ENCODE data around the gene LGALS3BP. TPM values are rescaled to one million over a fixed set of nuclear protein-coding genes. Genes with fewer than 3 reads are reported as not detected.

LGALS3BP gene
- total RNA-seq, 2 donors from 2014 or later, result 123 to 213 TPM

DNA sequence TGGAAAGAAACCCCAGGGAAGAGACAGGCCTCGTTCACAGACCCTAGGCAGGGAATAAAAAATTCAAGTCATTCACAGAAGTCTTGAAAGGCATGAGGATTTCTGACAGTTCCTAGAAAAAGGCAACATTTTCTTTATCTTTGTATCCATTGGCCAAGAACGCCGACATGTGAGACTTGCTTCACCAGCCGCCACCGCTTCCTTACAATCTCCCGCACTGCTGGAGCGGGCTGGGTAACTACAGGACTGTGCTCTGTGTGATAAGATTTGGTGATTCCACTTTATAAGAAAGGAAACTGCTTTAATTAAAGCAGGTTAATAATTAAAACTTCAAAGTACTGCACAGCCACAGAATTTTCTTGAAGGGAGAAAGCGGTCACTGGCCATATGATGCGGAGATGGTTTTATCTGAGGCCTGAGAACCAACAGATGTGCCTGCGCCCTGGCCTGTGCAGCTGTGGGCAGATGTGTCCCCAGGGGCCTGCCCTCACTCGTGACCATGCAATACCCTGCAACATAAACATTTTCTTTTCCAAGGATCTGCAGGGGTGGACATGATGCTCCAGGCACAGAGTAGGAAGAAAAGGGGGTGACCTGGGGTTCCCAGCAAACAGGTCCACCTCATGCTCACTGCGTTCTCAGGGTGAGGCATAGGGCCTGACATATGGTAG lies 13.0 kb upstream of the LGALS3BP start:
- no peak overlapping the region for H3K4me3 ChIP-seq
- intact Hi-C loops (cut with DNase I), result no loop called here
- no peak for ATAC-seq
- peak in 1 of 4 donors; percentile 5 for DNase-seq
- 74 to 78% methylated on average over 12 of the region's 12 CpGs for WGBS, 2 donors
- no peak overlapping the region for H3K27ac ChIP-seq
- H3K4me1 ChIP-seq, result peaks cover 24% of the 10 kb centered on the region
- H3K36me3 ChIP-seq (replicated peaks in 1 of 2; ENCODE audit: insufficient read depth in 1 of 2, low read depth in 2 of 2), result peaks cover 0 to 9% of the 10 kb centered on the region in 2 donors
- no peaks in the 10 kb centered on the region for H3K9me3 ChIP-seq
- no peak for TF ChIP-seq POLR2A (IDR thresholded peaks at IDR 0.05)
- TF ChIP-seq, protein P1, sequence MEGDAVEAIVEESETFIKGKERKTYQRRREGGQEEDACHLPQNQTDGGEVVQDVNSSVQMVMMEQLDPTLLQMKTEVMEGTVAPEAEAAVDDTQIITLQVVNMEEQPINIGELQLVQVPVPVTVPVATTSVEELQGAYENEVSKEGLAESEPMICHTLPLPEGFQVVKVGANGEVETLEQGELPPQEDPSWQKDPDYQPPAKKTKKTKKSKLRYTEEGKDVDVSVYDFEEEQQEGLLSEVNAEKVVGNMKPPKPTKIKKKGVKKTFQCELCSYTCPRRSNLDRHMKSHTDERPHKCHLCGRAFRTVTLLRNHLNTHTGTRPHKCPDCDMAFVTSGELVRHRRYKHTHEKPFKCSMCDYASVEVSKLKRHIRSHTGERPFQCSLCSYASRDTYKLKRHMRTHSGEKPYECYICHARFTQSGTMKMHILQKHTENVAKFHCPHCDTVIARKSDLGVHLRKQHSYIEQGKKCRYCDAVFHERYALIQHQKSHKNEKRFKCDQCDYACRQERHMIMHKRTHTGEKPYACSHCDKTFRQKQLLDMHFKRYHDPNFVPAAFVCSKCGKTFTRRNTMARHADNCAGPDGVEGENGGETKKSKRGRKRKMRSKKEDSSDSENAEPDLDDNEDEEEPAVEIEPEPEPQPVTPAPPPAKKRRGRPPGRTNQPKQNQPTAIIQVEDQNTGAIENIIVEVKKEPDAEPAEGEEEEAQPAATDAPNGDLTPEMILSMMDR (IDR thresholded peaks at IDR 0.05), result no peak
- H3K27me3 ChIP-seq, result no peaks in the 10 kb centered on the region

DNA sequence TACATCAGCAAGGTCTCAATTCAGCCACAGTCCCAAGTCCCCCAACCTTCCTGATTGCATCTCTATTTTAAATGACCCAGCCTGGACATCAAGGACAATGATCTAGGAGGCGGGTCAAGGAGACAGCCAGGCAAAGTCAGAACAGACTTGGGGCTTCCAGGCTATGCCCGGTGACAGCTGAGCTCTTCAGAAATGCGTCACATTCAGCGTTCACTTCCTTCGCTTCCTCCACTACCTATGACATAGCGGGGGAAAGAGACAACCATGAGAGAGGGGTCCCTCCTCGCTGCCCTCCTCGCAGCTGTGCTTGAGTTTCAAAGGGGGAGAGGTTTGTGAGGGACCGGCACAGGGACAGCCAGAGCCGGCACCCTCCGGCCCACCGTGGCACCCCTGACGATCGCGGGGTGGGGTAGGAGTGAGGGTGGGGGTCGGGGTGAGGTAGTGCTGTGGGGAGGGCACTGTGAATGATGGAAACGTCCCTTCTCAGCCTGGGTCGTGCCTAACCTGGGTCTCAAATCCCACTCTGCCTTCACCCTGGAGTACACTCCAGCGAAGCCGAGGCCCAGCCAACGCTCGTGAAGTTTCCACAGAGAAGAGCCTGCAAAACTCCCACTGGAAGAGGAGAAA lies 12.3 kb upstream of the LGALS3BP start:
- Histone ChIP-seq H3K27ac (no peak overlapping the region), H3K4me3 (no peak overlapping the region), H3K27me3 (no peaks in the 10 kb centered on the region), H3K9me3 (no peaks in the 10 kb centered on the region), H3K36me3 (replicated peaks in 1 of 2; ENCODE audit: insufficient read depth in 1 of 2, low read depth in 2 of 2) (peaks cover 0 to 6% of the 10 kb centered on the region in 2 donors), H3K4me1 (peaks cover 30% of the 10 kb centered on the region)
- intact Hi-C loops (cut with DNase I), result no loop called here
- WGBS, 2 donors, result 89 to 94% methylated on average over 12 to 22 of the region's 22 CpGs
- DNase-seq (no peak), ATAC-seq (no peak)
- TF ChIP-seq, protein P1 (IDR thresholded peaks at IDR 0.05), result no peak
- no peak for TF ChIP-seq POLR2A (IDR thresholded peaks at IDR 0.05)

DNA sequence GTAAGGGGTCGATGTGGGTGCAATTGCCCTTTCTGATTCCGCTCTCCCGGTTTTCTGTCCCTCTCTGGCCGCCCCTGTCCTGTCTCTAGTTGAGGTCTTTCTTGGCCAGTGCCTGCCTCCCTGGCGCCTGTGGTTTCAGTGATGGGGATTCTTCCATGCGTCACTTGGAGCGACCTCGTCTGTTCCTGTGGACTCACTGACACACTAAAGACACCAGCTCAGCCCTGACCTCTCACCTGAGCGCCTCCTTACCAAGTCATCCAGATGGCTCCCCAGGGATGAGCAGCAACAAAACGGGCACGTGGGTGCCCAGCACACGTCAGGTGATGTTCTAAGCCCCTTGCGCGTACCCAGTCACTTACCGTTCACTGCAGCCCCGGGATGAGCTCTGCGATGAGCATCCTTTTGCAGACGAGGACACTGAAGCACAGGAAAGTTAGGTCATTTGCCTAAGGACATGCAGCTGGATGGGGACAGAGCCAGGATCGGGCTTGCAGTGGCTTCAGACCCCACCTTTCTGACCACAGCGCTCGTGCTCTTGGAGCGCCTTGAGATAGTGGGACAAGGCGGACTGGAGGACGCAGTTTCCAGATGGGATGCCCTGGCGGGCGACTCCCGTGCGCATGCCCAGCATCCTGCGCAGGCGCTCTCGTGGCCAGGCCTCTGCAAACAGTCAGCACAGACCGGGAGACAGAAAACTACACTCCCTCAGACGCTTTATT lies 11.5 kb upstream of the LGALS3BP start:
- intact Hi-C loops (cut with DNase I), result no loop called here
- peaks cover 31% of the 10 kb centered on the region for H3K4me1 ChIP-seq
- H3K9me3 ChIP-seq, result no peaks in the 10 kb centered on the region
- peak in 1 of 4 donors; percentile 4 for DNase-seq
- H3K4me3 ChIP-seq, result no peak overlapping the region
- H3K36me3 ChIP-seq (replicated peaks in 1 of 2; ENCODE audit: insufficient read depth in 1 of 2, low read depth in 2 of 2), result peaks cover 0 to 3% of the 10 kb centered on the region in 2 donors
- H3K27ac ChIP-seq, result no peak overlapping the region
- H3K27me3 ChIP-seq, result no peaks in the 10 kb centered on the region
- TF ChIP-seq POLR2A (IDR thresholded peaks at IDR 0.05), result no peak
- TF ChIP-seq, protein P1 (IDR thresholded peaks at IDR 0.05), result no peak
- 94 to 97% methylated on average over 23 to 33 of the region's 33 CpGs for WGBS, 2 donors
- ATAC-seq, result no peak

DNA sequence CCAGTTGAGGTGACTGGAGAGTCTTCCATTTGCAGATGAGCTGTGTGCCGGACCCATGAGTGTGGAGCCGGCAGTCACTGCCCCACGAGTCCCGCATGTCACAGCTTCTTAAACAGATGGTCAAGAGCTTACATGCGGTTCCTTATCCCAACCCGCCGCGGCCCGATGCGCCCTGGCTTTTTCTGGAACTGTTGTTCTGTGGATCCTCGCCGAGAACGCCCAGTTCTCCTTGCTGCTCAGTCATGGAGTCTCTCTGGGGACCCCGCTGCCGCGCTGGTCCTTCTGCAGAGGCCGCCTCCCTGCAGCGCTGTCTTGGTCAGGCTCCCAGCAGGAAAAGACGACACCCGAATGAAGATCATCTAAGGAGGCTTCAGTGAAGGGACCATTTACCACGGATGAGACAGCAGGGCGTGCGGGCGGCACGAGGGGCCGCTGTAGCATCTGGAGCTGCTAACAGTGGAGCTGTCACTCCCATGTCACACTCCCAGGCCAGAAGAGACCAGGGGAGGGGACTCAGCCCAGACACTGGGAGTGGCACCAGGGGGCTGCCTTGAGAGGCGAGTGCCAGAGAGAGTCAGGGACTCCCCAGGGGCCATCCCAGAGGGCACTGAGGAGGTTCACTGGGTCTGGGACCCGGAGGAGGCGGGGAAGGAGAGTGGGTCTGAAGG lies 10.8 kb upstream of the LGALS3BP start:
- 93 to 97% methylated on average over 27 to 29 of the region's 29 CpGs for WGBS, 2 donors
- intact Hi-C loops (cut with DNase I), result no loop called here
- no peak for TF ChIP-seq POLR2A (IDR thresholded peaks at IDR 0.05)
- TF ChIP-seq, protein P1 (IDR thresholded peaks at IDR 0.05), result no peak
- Histone ChIP-seq H3K9me3 (no peaks in the 10 kb centered on the region), H3K4me3 (no peak overlapping the region), H3K4me1 (peaks cover 30% of the 10 kb centered on the region), H3K27me3 (no peaks in the 10 kb centered on the region), H3K27ac (no peak overlapping the region), H3K36me3 (replicated peaks in 1 of 2; ENCODE audit: insufficient read depth in 1 of 2, low read depth in 2 of 2) (peaks cover 0 to 3% of the 10 kb centered on the region in 2 donors)
- ATAC-seq, result no peak
- peak in 1 of 4 donors; percentile 8 for DNase-seq

All from body of pancreas (tissue), 4 donors.